IMR-90 (cell line): ENCODE measurements around the gene HYCC2.

Experiments
- BHLHE40 ChIP-seq: fragments of 150-350 bp; IDR thresholded peaks from 2 replicates; pipeline ENCODE4 v1.6.1; 2016; ENCODE audit warnings: mild to moderate bottlenecking, low read depth, low read length
- CHD1 ChIP-seq: IDR thresholded peaks from 2 replicates; pipeline ENCODE4 v1.6.1; 2012; ENCODE audit warnings: low read depth, low read length, improper control_type of control experiment
- CTCF ChIP-seq: conservative IDR thresholded peaks from 2 replicates; pipeline ENCODE4 v1.5.1; 2012; ENCODE audit warnings: mild to moderate bottlenecking, low read depth, low read length, improper control_type of control experiment
- FOS ChIP-seq: fragments of 150-350 bp; IDR thresholded peaks from 2 replicates; pipeline ENCODE4 v1.6.1; 2016; ENCODE audit warnings: low read depth, low read length
- POLR2A ChIP-seq: IDR thresholded peaks from 2 replicates; pipeline ENCODE4 v1.6.1; 2012; ENCODE audit warnings: mild to moderate bottlenecking, low read depth, low read length
- RAD21 ChIP-seq: IDR thresholded peaks from 2 replicates; pipeline ENCODE4 v1.6.1; 2012; ENCODE audit warnings: low read length, improper control_type of control experiment
- RCOR1 ChIP-seq: IDR thresholded peaks from 2 replicates; pipeline ENCODE4 v1.6.1; 2012; ENCODE audit warnings: mild to moderate bottlenecking, low read length, improper control_type of control experiment; ENCODE audit not compliant: insufficient replicate concordance
- RFX5 ChIP-seq: IDR thresholded peaks from 2 replicates; pipeline ENCODE4 v1.8.0; 2012; ENCODE audit warnings: low read depth, mild to moderate bottlenecking, low read length, moderate library complexity
- SMC3 ChIP-seq: fragments of 150-350 bp; IDR thresholded peaks from 2 replicates; pipeline ENCODE4 v1.6.1; 2016; ENCODE audit warnings: low read depth, mild to moderate bottlenecking, antibody characterized with exemption, low read length, moderate library complexity
- USF2 ChIP-seq: fragments of 150-350 bp; IDR thresholded peaks from 2 replicates; pipeline ENCODE4 v1.6.1; 2017; ENCODE audit warnings: mild to moderate bottlenecking, antibody characterized with exemption, low read length, low read depth

- TF ChIP-seq CTCF = no peak
- no peak for TF ChIP-seq RFX5
- TF ChIP-seq POLR2A = no peak
- no peak for TF ChIP-seq BHLHE40
- TF ChIP-seq SMC3 = no peak
- no peak for TF ChIP-seq RAD21
- no peak for TF ChIP-seq CHD1
- no peak for TF ChIP-seq FOS
- no peak for TF ChIP-seq RCOR1
- no peak for TF ChIP-seq USF2
Observed at GRCh38 chr2:201110615-201111014, 39.1 kb upstream of the HYCC2 start.
